Loucy (cell line): ENCODE measurements around the gene PRR12.

ENCODE experiments used
- H2AFZ ChIP-seq: fragments of 200-600 bp; sonication (generic); 2 replicates; pipeline ENCODE4 v1.6.0; 2016; ENCODE audit warnings: antibody characterized with exemption, mild to moderate bottlenecking, low read length, moderate library complexity
- H3F3A ChIP-seq: fragments of 200-600 bp; 2 replicates; pipeline ENCODE4 v1.6.0; 2016; ENCODE audit warnings: antibody characterized with exemption, low read depth, mild to moderate bottlenecking
- H3K27me3 ChIP-seq: fragments of 200-600 bp; sonication (generic); 2 replicates; pipeline ENCODE4 v1.6.1; 2014; ENCODE audit warnings: low read length, mild to moderate bottlenecking; ENCODE audit not compliant: insufficient read depth, poor library complexity, severe bottlenecking
- H3K36me3 ChIP-seq: fragments of 200-600 bp; sonication (generic); 2 replicates; pipeline ENCODE4 v1.6.1; 2016; ENCODE audit warnings: low read length; ENCODE audit not compliant: insufficient read depth
- H3K4me1 ChIP-seq: fragments of 200-600 bp; sonication (generic); 2 replicates; pipeline ENCODE4 v1.5.1; 2014; ENCODE audit warnings: low read length, mild to moderate bottlenecking; ENCODE audit not compliant: insufficient read depth, poor library complexity, severe bottlenecking
- H3K4me2 ChIP-seq: fragments of 200-600 bp; sonication (generic); 2 replicates; pipeline ENCODE4 v1.6.0; 2014; ENCODE audit warnings: antibody characterized with exemption, low read length, low read depth, mild to moderate bottlenecking; ENCODE audit not compliant: poor library complexity, severe bottlenecking
- H3K4me3 ChIP-seq: fragments of 200-600 bp; sonication (generic); 2 replicates; pipeline ENCODE4 v1.5.1; 2014; ENCODE audit warnings: low read length, mild to moderate bottlenecking, mixed read lengths; ENCODE audit not compliant: poor library complexity, severe bottlenecking
- H3K79me2 ChIP-seq: fragments of 200-600 bp; sonication (generic); 2 replicates; pipeline ENCODE4 v1.6.1; 2014; ENCODE audit warnings: low read length; ENCODE audit not compliant: insufficient read depth
- H3K9ac ChIP-seq: fragments of 200-600 bp; sonication (generic); 2 replicates; pipeline ENCODE4 v1.6.0; 2014; ENCODE audit warnings: mild to moderate bottlenecking, low read depth, low read length, moderate library complexity; ENCODE audit not compliant: poor library complexity, severe bottlenecking
- H3K9me2 ChIP-seq: fragments of 200-600 bp; sonication (generic); replicated peaks from 2 replicates; pipeline ENCODE4 v1.6.1; 2016; ENCODE audit warnings: low read depth, low read length, mixed read lengths
- H3K9me3 ChIP-seq: fragments of 200-600 bp; sonication (generic); 2 replicates; pipeline ENCODE4 v1.6.1; 2014; ENCODE audit warnings: mild to moderate bottlenecking, antibody characterized with exemption, low read length, low read depth; ENCODE audit not compliant: insufficient read depth
- H4K20me1 ChIP-seq: fragments of 200-600 bp; sonication (generic); 2 replicates; pipeline ENCODE4 v1.6.0; 2014; ENCODE audit warnings: antibody characterized with exemption, low read length, mild to moderate bottlenecking; ENCODE audit not compliant: insufficient read depth, poor library complexity, severe bottlenecking
- EZH2phosphoT487 ChIP-seq: fragments of 200-600 bp; IDR thresholded peaks from 2 replicates; pipeline ENCODE4 v1.6.1; 2018; ENCODE audit warnings: antibody characterized with exemption, mild to moderate bottlenecking, moderate library complexity, borderline replicate concordance
- TF ChIP-seq, protein P1 (sequence below): fragments of 200-600 bp; sonication (generic); conservative IDR thresholded peaks from 2 replicates; pipeline ENCODE4 v1.5.1; 2014; ENCODE audit warnings: mild to moderate bottlenecking, antibody characterized with exemption, low read length

Gene PRR12

DNA sequence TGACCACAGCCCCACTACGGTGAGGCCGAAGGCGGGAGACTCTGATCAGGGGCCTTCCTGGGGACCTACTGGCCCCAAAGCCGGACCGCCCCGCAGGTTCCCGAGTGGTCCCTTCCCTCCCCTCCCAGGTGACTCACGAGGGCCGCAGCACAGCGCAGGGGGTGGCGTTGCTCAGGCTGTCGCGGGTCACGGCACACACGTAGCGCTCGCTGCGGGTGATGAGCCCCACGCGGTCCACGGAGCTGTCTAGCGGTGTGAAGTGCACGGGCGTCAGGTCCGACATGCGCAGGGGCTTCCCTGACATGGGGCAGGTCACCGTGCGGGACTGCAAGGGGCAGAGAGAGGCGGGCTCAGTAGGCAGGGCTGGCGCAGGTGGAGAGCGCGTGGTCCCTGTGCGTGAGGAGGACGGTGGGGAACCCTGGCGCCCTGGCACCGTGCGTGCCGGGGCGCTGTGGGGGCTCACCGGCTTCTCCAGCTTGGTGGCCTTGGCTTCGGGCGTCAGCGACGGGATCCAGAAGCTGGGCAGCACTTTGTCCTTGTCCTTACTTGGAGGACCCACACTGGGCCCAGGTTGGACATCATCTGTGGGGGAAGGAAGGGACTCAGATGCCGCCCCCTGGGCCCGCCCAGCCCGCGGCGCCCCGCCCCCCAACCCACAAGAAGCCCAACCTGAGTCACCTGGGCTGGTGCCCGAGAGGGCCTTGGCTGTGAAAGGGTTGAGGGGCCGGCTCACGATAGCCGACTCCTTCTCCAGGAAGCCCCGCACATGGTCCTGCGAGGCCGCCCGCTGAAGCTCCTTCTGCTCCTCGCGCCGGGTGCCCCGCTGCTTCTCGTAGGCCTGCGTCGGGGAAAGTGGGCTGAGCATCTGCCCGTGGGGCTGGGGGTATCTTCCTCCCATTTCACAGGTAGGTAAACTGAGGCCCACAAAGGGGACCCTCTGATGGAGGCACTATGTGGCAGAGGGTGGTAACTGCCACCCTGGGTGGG is 34.3 kb upstream of the PRR12 start:
- Histone ChIP-seq H3K4me1 (no peaks in the 10 kb centered on the region), H3K9ac (no peak overlapping the region), H2AFZ (no peak overlapping the region), H3K4me3 (no peak overlapping the region), H4K20me1 (peaks cover 7% of the 10 kb centered on the region), H3F3A (no peaks in the 10 kb centered on the region), H3K4me2 (no peak overlapping the region), H3K36me3 (peaks cover 46% of the 10 kb centered on the region; the same call in 1 of the 2 replicates), H3K9me3 (no peaks in the 10 kb centered on the region), H3K27me3 (no peaks in the 10 kb centered on the region), H3K79me2 (peaks cover 7% of the 10 kb centered on the region; the same call in 1 of the 2 replicates), H3K9me2 (no peaks in the 10 kb centered on the region)
- TF ChIP-seq, protein P1, sequence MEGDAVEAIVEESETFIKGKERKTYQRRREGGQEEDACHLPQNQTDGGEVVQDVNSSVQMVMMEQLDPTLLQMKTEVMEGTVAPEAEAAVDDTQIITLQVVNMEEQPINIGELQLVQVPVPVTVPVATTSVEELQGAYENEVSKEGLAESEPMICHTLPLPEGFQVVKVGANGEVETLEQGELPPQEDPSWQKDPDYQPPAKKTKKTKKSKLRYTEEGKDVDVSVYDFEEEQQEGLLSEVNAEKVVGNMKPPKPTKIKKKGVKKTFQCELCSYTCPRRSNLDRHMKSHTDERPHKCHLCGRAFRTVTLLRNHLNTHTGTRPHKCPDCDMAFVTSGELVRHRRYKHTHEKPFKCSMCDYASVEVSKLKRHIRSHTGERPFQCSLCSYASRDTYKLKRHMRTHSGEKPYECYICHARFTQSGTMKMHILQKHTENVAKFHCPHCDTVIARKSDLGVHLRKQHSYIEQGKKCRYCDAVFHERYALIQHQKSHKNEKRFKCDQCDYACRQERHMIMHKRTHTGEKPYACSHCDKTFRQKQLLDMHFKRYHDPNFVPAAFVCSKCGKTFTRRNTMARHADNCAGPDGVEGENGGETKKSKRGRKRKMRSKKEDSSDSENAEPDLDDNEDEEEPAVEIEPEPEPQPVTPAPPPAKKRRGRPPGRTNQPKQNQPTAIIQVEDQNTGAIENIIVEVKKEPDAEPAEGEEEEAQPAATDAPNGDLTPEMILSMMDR = no peak
- no peak for TF ChIP-seq EZH2phosphoT487

DNA sequence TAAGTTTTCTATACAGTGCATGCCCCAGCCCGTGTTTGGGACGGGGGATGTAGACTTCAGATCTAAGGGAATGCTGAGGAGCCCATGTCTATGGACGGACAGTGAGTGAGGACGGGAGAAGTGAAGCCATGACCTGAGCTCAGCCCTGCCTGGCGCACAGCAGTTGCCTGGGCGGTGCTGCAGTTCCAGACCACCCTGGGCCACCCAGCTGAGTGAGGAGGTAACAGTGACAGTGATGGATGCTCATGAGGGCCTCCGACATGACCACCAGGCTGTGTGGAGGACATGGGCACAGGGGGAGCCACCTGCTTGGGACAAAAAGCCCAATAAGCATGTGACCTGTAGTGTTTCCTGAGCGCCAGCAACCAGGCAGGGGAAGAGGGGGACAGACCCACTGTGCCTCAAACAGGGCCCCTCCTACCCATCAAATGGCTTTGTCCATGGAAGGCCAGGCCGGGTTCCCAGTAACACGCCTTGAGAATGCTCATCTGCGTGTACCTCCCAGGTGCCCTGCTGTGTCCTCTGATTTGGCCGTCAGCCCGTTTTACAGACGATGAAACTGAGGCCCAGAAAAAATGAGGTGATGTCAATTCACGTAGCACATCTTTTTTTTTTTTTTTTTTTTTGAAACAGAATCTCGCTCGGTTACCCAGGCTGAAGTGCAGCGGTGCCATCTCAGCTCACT is 33.2 kb upstream of the PRR12 start:
- no peaks in the 10 kb centered on the region for H3K9me3 ChIP-seq
- H3K9me2 ChIP-seq = no peaks in the 10 kb centered on the region
- H3F3A ChIP-seq = no peaks in the 10 kb centered on the region
- H2AFZ ChIP-seq = no peak overlapping the region
- H3K4me3 ChIP-seq = no peak overlapping the region
- H3K36me3 ChIP-seq = peaks cover 46% of the 10 kb centered on the region; the same call in 1 of the 2 replicates
- no peaks in the 10 kb centered on the region for H3K27me3 ChIP-seq
- peaks cover 7% of the 10 kb centered on the region for H4K20me1 ChIP-seq
- TF ChIP-seq, protein P1 = no peak
- TF ChIP-seq EZH2phosphoT487 = no peak
- no peak overlapping the region for H3K9ac ChIP-seq
- no peaks in the 10 kb centered on the region for H3K4me1 ChIP-seq
- peaks cover 7% of the 10 kb centered on the region; the same call in 1 of the 2 replicates for H3K79me2 ChIP-seq
- H3K4me2 ChIP-seq = no peak overlapping the region

- no peak overlapping the region for H3K4me3 ChIP-seq
- H2AFZ ChIP-seq = no peak overlapping the region
- H3K79me2 ChIP-seq = peaks cover 7% of the 10 kb centered on the region; the same call in 1 of the 2 replicates
- H3K4me2 ChIP-seq = no peak overlapping the region
- H3F3A ChIP-seq = no peaks in the 10 kb centered on the region
- peaks cover 7% of the 10 kb centered on the region for H4K20me1 ChIP-seq
- peaks cover 46% of the 10 kb centered on the region; the same call in 1 of the 2 replicates for H3K36me3 ChIP-seq
- no peaks in the 10 kb centered on the region for H3K9me3 ChIP-seq
- no peaks in the 10 kb centered on the region for H3K9me2 ChIP-seq
- H3K4me1 ChIP-seq = no peaks in the 10 kb centered on the region
- no peak overlapping the region for H3K9ac ChIP-seq
- H3K27me3 ChIP-seq = no peaks in the 10 kb centered on the region
- no peak for TF ChIP-seq EZH2phosphoT487
- TF ChIP-seq, protein P1 = no peak
These were observed 32.4 kb upstream of the PRR12 start for GRCh38 chr19:49558591-49558990.
